Upper lobe of left lung (tissue), 4 donors: Measurements from ENCODE around the gene CHPT1.

Experiments
- CTCF ChIP-seq, 6 experiments: fragments of 450-650 bp in 4 of 6; fragments of 200-600 bp in 2 of 6; sonication (generic) in 2 of 6; IDR thresholded peaks; one replicate each; pipeline ENCODE4 v1.5.1; 2016 to 2019; ENCODE audit warnings: antibody characterized with exemption in 6 of 6
- EP300 ChIP-seq, 4 donors: sonication (generic); formaldehyde crosslinking; IDR thresholded peaks; one replicate each; pipeline ENCODE4 v1.5.1; 2017; ENCODE audit warnings: antibody characterized with exemption in 4 of 4, control low read depth in 2 of 4
- POLR2A ChIP-seq, 4 donors: fragments of 450-650 bp; IDR thresholded peaks; one replicate each; pipeline ENCODE4 v1.5.1; 2016 to 2017; ENCODE audit warnings: antibody characterized with exemption in 4 of 4, mild to moderate bottlenecking in 2 of 4
- POLR2AphosphoS5 ChIP-seq, 2 donors: sonication (generic); formaldehyde crosslinking; IDR thresholded peaks; one replicate each; pipeline ENCODE4 v1.5.1; 2017; ENCODE audit warnings: antibody characterized with exemption in 2 of 2

DNA sequence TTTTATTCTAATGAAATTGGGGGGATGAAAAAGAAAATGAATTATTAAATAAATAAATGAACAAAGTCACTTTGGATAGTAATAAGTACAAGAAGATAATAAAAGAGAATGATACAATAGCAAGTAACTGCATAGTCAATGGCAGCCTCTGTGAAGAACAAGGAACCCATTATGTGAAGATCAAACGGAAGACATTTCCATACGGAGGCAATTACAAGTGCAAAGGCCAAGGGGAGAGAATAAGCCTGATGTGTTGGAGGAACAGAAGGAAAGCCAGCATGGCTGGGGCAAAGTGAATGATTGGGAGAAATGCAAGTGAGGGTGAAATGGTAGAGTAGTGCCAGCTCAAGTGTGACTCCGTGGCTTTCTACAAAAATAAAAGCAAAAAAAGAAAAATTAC is 43.9 kb upstream of the CHPT1 start:
- TF ChIP-seq POLR2A (IDR thresholded peaks at IDR 0.05): no peak
- TF ChIP-seq CTCF (IDR thresholded peaks at IDR 0.05): no peak
- no peak for TF ChIP-seq POLR2AphosphoS5 (IDR thresholded peaks at IDR 0.05)
- TF ChIP-seq EP300 (IDR thresholded peaks at IDR 0.05): no peak
